Measurements from ENCODE around the gene RGL3. TPM values are rescaled to one million over a fixed set of nuclear protein-coding genes. Genes with fewer than 3 reads are reported as not detected.

Gene RGL3
- total RNA-seq, 4 donors from 2014 or later: 5.9 to 22.9 (median 7.3) TPM

DNA sequence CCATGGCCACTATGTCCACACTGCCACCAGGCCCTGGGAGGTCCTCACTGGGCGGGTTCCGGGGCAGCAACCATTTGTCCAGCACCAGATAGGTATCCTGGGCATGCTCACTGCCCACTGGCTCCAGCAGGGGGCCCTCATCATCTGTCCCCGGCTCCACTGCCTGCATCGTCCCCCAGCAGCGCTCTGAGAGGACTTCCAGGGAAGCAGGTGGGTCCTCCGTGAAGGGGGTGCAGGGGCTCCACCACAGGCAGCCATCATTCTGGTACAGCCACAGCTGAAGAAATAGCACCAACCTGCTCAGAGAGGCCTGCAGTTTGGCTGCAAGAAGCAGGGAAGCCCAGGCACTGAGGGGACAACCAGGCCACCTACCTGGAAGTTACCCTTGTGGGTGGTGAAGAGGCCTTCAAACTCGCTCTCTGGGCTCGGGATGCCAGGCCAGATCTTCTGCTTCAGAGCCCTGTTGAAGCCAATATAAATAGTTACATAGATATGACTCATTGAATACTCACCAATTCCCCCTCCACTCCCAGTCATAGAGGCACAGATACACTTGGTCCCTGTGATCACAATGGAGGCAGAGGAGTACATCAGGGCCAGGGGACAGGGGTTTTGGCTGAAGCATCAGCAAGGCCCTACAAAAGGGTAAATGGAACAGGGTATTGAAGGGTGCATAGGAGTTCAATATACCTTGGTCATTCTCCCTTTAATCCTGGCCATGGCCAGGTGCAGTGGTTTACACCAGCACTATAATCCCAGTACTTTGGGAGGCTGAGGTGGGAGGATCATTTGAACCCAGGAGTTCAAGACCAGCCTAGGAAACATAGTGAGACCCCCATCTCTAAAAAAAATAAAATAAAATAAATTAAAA is 40.6 kb downstream of the RGL3 start:
- no peak for DNase-seq (ENCODE audit: low spot score)

DNA sequence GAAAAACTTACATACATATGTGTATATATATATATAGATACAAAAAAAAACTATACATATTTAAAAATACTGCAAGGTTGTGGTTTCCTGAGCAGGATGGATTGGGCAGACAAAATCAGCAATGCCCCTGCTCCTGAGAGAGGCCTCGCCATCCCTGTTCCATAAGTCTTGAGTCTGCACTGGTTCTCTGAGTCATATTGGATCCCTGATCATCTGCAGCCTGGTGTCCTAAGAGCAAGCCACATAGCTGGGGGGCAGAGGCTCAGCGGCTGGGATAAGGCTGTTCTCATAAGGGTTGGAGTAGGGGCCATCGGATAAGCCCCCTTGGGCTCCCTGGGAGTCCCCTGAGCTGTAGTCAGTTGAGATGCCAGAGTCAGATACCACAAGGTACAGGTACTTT is 41.4 kb downstream of the RGL3 start:
- TF ChIP-seq, protein P1, sequence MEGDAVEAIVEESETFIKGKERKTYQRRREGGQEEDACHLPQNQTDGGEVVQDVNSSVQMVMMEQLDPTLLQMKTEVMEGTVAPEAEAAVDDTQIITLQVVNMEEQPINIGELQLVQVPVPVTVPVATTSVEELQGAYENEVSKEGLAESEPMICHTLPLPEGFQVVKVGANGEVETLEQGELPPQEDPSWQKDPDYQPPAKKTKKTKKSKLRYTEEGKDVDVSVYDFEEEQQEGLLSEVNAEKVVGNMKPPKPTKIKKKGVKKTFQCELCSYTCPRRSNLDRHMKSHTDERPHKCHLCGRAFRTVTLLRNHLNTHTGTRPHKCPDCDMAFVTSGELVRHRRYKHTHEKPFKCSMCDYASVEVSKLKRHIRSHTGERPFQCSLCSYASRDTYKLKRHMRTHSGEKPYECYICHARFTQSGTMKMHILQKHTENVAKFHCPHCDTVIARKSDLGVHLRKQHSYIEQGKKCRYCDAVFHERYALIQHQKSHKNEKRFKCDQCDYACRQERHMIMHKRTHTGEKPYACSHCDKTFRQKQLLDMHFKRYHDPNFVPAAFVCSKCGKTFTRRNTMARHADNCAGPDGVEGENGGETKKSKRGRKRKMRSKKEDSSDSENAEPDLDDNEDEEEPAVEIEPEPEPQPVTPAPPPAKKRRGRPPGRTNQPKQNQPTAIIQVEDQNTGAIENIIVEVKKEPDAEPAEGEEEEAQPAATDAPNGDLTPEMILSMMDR (IDR thresholded peaks at IDR 0.05): no peak
- no peak for DNase-seq (ENCODE audit: low spot score)
- ATAC-seq (ENCODE audit: low FRiP score): no peak

More for the DNA sequence above, 40.6 kb downstream of the RGL3 start:
- no peak for ATAC-seq (ENCODE audit: low FRiP score)
- TF ChIP-seq, protein P1 (IDR thresholded peaks at IDR 0.05): no peak

DNA sequence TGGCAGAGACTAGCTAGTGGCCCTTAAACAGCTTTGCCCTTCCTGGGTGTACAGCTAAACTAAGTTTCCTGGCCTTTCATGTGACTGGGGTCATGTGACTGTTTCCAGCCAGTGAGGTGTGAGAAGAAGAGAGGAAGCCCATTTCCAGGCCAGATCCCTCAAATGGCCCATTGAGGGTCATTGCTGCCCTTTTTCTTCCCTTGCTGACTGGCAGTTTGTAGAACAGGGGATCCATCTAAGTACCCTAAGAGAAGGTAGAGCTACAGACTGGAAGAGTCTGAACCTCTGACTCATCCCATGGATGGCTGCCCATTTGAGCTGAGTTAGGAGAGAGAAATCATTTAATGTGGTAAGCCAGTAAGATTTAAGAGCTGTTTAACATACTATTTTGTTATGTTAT is 41.9 kb downstream of the RGL3 start:
- TF ChIP-seq, protein P1 (IDR thresholded peaks at IDR 0.05): no peak
- DNase-seq (ENCODE audit: low spot score) (peak; percentile 52), ATAC-seq (ENCODE audit: low FRiP score) (no peak)

DNA sequence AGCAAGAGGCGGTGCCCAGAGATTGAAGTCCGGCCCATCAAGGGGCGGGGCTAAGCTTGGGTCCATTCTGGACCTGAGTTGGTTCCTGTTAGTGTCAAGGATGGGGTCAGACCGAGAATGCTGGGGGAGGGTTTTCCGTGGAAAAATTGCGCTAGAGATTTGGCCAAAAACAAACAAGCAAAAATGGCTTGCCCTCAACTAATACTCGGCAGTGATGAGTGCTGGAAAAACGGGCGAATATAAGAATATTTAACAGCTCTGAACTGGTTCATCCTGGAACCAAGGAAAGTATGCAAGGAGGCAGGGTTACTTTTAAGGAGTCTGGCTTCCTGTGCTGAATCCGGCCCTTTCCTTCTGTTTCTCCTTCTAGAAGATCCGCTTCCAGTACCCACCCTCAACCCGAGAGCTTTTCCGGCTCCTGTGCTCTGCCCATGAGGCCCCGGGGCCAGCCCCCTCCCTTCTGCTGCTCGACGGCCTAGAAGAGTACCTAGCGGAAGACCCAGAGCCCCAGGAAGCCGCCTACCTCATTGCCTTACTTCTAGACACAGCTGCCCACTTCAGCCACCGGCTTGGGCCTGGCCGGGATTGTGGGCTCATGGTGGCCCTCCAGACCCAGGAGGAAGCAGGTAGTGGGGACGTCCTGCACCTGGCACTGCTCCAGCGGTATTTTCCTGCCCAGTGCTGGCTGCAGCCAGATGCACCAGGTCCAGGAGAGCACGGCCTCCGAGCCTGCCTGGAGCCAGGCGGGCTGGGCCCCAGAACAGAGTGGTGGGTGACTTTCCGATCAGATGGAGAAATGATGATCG is 43.8 kb downstream of the RGL3 start:
- DNase-seq (ENCODE audit: low spot score) (no peak), ATAC-seq (ENCODE audit: low FRiP score) (no peak)
- TF ChIP-seq, protein P1 (IDR thresholded peaks at IDR 0.05): no peak

DNA sequence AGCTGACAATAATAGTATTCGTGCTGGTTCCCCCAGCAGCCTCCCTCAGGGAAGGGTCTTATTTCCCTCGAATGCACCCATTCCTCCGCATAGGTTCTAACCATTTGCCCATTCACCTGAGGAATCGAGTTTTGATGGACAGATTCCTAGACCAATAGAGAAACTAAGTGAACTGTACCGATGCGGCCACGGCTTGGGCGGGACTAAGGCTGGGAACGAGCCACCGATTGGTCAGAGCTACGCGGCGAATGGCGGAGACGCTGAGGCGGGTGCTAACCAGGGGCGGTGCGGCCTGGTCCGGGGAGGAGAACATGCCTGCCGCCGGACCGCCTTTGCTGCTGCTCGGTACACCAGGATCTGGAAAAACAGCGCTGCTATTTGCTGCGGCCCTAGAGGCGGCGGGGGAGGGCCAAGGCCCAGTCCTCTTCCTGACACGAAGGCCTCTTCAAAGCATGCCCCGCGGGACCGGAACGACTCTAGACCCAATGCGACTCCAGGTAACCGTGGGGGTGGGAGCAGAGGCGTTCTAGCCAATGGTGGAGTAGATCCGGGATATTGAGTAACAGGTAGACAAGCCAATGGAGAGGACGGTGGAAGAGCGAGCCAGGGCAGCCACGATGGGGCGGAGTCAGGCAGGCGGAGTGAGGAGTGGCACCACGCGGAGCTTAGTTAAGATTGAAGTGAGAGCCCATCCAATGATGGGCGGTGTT is 44.5 kb downstream of the RGL3 start, which contains the start of gene SWSAP1:
SWSAP1 (plus strand) TSS at position 234 of the 710 bp plus-strand sequence; CDS start at position 249, 15 bp downstream.
- ATAC-seq (ENCODE audit: low FRiP score) (peak; percentile 99), DNase-seq (ENCODE audit: low spot score) (peak; percentile 95)
- TF ChIP-seq, protein P1 (IDR thresholded peaks at IDR 0.05): no peak

DNA sequence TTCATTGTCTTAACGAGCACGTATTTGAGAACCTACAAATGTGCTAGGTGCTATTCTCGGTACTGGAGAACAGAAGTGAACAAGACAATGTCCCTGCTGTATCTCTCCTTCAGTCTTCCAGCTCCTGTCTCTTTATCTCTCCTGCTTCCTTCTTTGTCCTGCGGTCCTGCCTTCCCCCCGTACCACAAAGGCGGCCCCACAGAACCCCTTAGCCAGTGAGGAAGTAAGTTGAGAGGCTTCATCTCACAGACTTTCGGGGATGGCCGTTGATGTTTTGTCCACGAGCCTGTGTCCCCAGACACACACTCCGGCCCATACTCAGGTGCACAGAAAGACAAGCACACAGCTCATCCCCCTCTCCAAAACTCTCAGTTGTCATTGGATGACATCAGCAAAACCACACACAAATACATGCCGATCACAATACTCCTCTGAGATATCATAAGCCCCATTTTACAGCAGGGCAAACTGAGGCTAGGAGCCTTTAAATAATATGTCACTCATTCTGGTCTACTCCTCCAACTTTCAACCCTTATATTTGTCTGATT is 45.2 kb downstream of the RGL3 start:
- TF ChIP-seq, protein P1 (IDR thresholded peaks at IDR 0.05): no peak
- DNase-seq (ENCODE audit: low spot score) (no peak), ATAC-seq (ENCODE audit: low FRiP score) (no peak)
